HL-60 (cell line): ENCODE measurements around the gene CHKB.

Source experiments
- CTCF ChIP-seq: IDR thresholded peaks from one replicate; pipeline ENCODE4 v1.5.1; 2011; ENCODE audit warnings: low read length, control low read depth, inconsistent platforms; ENCODE audit not compliant: insufficient read depth
- GABPA ChIP-seq: IDR thresholded peaks from 2 replicates; pipeline ENCODE4 v1.6.1; 2012; ENCODE audit warnings: low read depth
- POLR2AphosphoS5 ChIP-seq: IDR thresholded peaks from 2 replicates; pipeline ENCODE4 v1.6.1; 2012; ENCODE audit warnings: low read depth
- TF ChIP-seq, protein P1 (sequence below): IDR thresholded peaks from 2 replicates; pipeline ENCODE4 v1.6.1; 2012; ENCODE audit warnings: low read depth; ENCODE audit not compliant: insufficient replicate concordance

- no peak for TF ChIP-seq CTCF
- no peak for TF ChIP-seq GABPA
- no peak for TF ChIP-seq POLR2AphosphoS5
- TF ChIP-seq, protein P1, sequence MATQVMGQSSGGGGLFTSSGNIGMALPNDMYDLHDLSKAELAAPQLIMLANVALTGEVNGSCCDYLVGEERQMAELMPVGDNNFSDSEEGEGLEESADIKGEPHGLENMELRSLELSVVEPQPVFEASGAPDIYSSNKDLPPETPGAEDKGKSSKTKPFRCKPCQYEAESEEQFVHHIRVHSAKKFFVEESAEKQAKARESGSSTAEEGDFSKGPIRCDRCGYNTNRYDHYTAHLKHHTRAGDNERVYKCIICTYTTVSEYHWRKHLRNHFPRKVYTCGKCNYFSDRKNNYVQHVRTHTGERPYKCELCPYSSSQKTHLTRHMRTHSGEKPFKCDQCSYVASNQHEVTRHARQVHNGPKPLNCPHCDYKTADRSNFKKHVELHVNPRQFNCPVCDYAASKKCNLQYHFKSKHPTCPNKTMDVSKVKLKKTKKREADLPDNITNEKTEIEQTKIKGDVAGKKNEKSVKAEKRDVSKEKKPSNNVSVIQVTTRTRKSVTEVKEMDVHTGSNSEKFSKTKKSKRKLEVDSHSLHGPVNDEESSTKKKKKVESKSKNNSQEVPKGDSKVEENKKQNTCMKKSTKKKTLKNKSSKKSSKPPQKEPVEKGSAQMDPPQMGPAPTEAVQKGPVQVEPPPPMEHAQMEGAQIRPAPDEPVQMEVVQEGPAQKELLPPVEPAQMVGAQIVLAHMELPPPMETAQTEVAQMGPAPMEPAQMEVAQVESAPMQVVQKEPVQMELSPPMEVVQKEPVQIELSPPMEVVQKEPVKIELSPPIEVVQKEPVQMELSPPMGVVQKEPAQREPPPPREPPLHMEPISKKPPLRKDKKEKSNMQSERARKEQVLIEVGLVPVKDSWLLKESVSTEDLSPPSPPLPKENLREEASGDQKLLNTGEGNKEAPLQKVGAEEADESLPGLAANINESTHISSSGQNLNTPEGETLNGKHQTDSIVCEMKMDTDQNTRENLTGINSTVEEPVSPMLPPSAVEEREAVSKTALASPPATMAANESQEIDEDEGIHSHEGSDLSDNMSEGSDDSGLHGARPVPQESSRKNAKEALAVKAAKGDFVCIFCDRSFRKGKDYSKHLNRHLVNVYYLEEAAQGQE = no peak
Observed at GRCh38 chr22:50585238-50585637, 2.6 kb upstream of the CHKB start.
